Loucy (cell line): Measurements from ENCODE around the gene E4F1.

Source experiments
- CTCF ChIP-seq: fragments of 200-600 bp; sonication (generic); conservative IDR thresholded peaks from 2 replicates; pipeline ENCODE4 v1.5.1; 2014; ENCODE audit warnings: mild to moderate bottlenecking, antibody characterized with exemption, low read length
- EZH2phosphoT487 ChIP-seq: fragments of 200-600 bp; IDR thresholded peaks from 2 replicates; pipeline ENCODE4 v1.6.1; 2018; ENCODE audit warnings: antibody characterized with exemption, mild to moderate bottlenecking, moderate library complexity, borderline replicate concordance

DNA sequence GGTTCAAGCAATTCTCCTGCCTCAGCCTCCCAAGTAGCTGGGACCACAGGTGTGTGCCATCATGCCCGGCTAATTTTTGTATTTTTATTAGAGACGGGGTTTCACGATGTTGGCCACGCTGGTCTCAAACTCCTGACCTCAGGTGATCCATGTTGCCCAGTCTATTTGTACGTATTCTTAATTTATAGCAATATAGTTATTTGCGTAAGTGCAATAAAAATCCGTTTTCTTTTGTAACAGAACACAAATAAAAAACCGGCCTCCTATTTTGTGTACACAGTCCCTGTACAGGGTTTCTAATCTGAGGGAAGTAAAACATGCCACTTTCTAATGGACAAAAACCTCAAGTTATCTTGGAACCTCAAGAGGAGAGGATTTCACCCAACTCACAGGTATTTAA, 36.9 kb downstream of the E4F1 start:
- TF ChIP-seq CTCF: no peak
- TF ChIP-seq EZH2phosphoT487: no peak
